ENCODE measurements around the gene KANSL3.
A peak's percentile ranks its signal among the peaks of the same experiment; 100 is the strongest.
"Not testable (repeated sequence)": the region's sequence is repeated elsewhere in the genome, so short reads cannot be mapped to it uniquely, and the experiment has no call there.

The KANSL3 gene

DNA sequence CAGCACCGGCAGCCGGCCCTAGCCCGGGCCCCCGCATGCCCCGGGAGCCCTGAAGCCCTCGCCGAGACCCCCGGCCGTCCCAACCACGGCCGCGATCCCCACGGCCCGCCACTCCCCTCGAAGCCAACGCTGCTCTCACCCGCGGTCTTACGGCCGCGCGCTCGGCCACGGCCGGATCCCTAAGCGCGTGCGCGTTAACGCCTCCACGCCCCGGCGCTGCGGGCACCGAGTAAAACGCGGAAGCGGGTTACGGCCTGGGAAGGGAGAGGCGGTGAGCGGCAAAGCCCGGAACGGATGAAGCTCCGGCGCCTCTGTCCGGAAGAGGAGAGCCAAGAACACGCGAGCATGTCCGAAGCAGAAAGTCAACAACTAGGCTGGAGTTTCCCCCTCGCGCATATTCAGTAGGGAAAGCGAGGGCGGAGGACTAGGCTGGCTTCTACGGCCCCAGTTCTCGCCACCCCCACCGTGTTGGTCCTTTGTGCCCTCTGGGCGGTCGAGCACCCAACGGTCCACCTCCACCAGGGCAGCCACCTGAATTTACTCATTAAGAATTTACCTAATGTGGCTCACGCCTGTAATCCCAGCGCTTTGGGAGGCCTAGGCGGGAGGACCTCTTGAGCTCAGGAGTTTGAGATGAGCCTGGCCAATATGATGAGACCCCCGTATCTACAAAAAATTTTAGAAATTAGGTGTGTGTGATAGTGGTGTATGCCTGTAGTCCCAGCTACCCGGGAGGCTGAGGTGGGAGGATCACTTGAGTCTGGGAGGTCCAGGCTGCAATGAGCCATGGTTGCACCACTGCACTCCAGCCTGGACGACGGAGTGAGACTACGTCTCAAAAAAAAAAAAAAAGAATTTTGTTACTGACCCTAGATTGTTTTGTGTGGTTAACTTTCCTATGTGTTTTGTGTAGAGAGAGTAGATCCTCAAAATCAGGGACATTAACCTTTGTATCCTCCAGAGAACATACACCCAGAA is at the start of gene KANSL3:
Gene KANSL3 (minus strand): TSS at position 169 of the 978 bp plus-strand sequence. CDS start 1,177 bp downstream, outside the sequence.
- peak; percentile 66 for DNase-seq

- DNase-seq = no peak
Measured at GRCh38 chr2:96687266-96687665, 49.2 kb upstream of the KANSL3 start.

- no peak for DNase-seq
Measured at GRCh38 chr2:96685577-96686459, 47.7 kb upstream of the KANSL3 start.

DNA sequence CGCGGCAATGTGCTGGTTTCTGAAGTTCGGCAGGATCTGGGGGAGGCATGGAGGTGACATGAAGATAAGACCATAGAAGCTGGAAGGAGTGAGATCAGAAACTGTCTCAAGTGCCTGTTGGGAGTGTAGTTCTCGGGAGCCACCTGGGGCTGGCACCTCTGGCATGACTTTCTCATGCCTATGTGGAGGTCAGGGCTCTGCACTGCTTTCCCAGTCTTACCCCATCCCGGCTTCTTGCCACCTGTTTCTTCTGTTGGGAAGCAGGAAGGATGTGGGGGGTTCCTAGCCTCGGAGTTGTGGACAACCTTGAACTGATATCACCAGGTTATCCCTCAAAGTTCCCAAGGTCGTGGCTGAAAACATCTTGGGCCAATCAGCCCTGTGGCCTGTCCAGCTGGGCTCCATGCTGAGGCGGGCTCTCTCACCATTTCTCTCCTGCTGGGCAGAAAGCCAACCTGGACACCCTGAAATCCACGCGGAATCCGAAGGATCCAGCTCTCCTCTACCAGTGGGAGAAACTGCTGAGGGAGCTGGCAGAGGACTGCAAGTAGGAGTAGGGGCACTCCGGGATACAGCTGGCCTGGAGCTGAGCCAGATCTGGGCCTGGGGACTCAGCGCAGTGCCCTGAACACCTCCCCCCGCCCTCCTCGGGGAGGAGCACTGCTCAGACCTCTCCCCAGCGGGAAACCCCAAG is 46.9 kb upstream of the KANSL3 start:
- no peak for DNase-seq

- DNase-seq = no peak
Measured at GRCh38 chr2:96683972-96684820, 46.1 kb upstream of the KANSL3 start.

DNA sequence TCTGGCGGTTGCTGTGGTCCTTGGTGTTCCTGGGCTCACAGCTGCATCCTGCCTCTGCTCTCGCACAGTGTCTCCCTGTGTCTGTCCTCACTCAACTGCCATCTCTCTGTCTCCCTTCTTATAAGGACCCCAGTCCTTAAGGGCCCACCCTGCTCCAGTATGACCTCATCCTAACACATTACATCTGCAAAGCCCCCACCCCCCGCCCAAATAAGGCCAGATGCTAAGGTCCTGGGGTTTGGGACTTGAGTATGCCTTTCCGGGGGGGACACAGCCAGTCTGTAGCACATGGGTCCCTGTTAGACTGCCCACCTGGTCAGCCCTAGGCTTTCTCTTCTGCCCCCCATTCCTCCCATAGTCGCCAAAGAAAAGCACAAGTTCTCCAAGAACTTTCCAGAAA is 45.2 kb upstream of the KANSL3 start:
- no peak for DNase-seq

DNA sequence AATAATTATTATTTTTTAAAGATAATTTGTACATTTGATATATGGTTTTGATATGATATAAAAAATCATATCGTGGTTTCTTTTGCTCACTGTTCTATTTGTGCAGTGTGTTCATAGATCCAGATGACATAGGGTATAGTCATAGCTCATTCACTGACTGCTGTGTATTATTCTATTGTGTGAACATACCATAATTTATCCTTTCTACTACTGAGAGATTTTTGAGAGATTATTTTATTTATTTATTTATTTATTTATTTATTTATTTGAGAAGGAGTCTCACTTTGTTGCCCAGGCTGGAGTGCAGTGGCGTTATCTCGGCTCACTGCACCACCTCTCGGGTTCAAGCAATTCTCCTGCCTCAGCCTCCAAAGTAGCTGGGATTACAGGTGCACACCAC is 43.4 kb upstream of the KANSL3 start:
- DNase-seq = no peak

GRCh38 chr2:96680561-96681141 is 42.5 kb upstream of the KANSL3 start:
- DNase-seq = no peak

DNA sequence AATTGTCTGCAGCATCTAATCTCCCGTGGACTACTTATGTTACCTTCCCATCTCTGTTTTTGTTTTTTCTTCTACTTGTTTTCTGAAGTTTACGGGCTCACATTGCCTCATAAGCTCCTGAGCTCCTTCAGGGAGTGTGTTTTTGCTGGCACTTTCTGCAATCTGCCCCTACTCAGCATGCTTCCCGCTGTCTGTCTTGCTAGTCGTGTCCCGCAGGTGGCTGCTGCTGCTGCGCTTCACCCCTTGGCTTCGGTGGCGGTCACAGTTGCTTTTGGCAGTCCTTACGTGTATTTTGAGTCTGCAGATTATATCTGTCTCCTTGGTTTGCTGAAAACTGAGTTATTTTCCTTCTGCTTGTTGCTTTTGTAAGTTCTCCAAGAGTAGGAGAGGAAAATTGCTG is 41.7 kb upstream of the KANSL3 start:
- DNase-seq = no peak

- no peak for DNase-seq
Measured at GRCh38 chr2:96669539-96670215, 31.6 kb upstream of the KANSL3 start.

GRCh38 chr2:96668771-96669170 is 30.7 kb upstream of the KANSL3 start:
- no peak for DNase-seq

- not testable (repeated sequence) for DNase-seq
Measured at GRCh38 chr2:96665717-96666116, 27.6 kb upstream of the KANSL3 start.

DNA sequence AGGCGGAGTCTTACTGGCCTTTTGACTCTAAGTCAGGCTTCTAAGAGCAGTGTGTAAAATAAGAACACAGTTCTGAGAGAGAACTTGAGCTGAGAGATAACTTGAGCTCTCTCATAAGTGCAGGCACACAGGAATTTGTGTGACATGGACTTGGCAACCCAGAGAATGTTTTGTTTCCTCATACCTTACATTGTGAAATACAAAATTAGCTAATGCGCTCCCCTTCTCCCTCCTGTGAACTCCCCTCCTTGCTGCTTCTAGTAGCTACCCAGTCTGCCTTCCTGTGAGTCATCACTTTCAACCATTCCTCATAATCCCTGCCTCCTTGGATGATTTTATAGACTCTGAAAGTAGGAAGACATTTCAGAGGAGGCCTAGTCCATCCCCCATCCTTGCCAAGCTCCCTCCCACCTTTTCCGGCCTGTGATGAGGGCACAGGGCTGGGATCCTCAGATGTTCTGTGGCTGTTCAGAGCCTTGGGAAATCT is 27.0 kb upstream of the KANSL3 start:
- DNase-seq = peak; percentile 40

DNA sequence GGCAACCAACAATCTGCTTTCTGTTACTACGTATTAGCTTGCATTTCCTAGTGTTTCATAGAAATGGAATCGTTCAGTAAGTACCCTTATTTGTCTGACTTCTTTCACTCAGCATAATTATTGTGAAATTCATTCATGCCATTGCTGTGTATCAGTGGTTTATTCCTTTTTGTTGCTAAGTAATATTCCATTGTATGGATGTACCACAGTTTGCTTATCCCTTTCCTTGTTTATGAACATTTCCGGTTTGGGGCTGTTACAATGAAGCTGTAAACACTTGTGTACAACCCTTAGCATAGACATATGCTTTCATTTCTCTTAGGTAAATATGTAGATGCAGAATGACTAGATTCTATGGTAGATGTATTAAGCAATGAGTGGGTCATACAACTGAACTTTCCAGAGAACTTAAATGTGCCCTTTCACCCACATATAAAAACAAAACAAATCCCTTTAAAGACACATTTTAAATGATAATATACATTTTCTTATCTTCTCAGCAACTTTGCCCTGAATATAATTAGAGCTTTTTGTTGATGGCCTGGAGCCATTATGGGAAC is 26.3 kb upstream of the KANSL3 start:
- DNase-seq = no peak

GRCh38 chr2:96663829-96664228 is 25.7 kb upstream of the KANSL3 start:
- no peak for DNase-seq

GRCh38 chr2:96663177-96663576 is 25.1 kb upstream of the KANSL3 start:
- DNase-seq = no peak

- no peak for DNase-seq
Measured at GRCh38 chr2:96662360-96662759, 24.2 kb upstream of the KANSL3 start.

GRCh38 chr2:96661324-96661723 is 23.2 kb upstream of the KANSL3 start:
- no peak for DNase-seq

- DNase-seq = peak; percentile 13
Measured at GRCh38 chr2:96656540-96656939, 18.4 kb upstream of the KANSL3 start.

GRCh38 chr2:96655526-96655925 is 17.4 kb upstream of the KANSL3 start:
- DNase-seq = no peak

Measured in GF-D8 (cell line).